HG02981 (cell line): ENCODE data around the gene ACACB.

Experiments
- ATAC-seq: cut with Tn5 transposase; IDR thresholded peaks from one replicate; pipeline ENCODE4 v1.9.1; 2021; ENCODE audit warnings: mild to moderate bottlenecking, moderate library complexity; ENCODE audit not compliant: unreplicated experiment

ACACB gene

DNA sequence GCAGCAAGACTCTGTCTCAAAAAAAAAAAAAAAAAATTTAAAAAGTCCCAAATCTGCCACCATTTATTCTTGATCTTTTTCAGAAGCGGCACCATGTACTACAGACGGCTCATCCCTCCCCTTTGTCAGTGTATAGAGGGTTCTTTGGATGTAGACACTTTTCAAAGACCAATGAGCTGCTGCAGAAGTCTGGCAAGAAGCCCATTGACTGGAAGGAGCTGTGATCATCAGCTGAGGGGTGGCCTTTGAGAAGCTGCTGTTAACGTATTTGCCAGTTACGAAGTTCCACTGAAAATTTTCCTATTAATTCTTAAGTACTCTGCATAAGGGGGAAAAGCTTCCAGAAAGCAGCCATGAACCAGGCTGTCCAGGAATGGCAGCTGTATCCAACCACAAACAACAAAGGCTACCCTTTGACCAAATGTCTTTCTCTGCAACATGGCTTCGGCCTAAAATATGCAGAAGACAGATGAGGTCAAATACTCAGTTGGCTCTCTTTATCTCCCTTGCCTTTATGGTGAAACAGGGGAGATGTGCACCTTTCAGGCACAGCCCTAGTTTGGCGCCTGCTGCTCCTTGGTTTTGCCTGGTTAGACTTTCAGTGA is 6.5 kb upstream of the ACACB start:
- no peak for ATAC-seq

DNA sequence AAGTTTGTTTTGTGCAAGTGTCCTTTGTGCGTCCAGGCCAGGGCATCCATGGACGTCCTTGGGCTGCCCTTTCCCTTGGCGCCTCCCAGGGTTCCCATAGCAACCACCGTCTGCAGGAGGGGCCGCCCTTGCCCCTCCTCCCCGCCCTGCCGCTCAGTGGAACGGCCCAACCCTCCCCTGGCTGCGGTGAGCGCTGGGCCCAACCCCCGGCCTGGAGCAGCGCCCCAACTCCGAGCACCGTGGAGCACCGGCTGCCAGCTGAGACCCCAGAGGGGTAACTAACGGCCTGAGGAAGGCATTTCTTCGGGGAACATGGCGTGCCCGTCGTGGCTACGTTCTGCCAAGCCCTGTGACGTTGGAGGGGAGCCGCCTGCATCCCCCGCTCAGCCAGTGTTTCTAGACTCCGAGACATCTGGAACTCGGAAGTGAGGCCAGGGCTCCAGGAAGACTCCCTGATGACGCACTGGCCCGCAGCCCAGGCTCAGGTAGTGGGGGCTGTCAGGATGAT is 5.3 kb upstream of the ACACB start:
- ATAC-seq = no peak

- ATAC-seq = no peak
Measured at GRCh38 chr12:109112720-109113465, 3.5 kb upstream of the ACACB start.

DNA sequence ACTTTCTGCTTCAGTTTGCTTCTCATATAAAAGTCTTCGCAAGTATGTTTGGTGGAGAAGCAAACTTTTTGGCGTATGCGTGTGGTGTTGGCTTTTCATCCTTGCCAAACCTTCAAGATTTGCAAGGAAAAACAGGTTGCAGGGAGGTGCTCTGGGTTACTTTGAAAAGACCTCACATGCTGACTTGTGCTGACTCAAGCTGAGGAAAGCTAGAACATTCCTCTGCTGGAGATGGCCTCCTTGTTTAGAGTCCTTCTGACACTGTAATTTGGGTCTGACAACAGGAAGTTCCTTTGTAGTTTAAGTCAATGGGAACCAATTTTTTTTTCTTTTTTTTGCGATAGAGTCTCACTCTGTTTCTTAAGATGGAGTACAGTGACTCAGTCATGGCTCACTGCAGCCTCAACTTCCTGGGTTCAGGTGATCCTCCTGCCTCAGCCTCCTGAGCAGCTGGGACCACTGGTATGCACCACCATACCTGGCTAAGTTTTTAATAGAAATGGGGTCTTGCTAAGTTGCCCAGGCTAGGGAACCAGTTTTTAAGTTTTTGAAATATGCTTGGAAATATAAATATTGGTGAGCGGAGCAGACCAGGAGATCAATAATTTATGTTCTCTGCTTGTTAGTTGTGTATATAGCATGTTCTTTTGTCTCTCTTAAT is 2.6 kb upstream of the ACACB start:
- ATAC-seq = no peak

DNA sequence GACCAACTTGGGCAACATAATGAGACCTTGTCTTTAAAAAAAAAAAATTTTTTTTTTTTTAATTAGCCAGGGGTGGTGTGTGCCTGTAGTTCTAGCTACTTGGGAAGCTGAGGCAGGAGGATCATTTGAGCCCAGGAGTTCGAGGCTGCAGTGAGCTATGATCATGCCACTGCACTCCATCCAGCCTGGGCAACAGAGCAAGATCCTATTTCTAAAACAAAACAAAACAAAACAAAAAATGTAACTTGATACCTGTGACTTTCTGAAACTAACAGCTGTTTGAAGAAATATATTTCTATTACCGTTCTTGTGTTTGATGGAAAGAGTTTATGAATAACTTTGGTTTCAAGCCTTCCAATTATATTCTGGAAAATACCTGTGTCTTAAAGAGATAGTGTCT is 1.7 kb upstream of the ACACB start:
- ATAC-seq = no peak

DNA sequence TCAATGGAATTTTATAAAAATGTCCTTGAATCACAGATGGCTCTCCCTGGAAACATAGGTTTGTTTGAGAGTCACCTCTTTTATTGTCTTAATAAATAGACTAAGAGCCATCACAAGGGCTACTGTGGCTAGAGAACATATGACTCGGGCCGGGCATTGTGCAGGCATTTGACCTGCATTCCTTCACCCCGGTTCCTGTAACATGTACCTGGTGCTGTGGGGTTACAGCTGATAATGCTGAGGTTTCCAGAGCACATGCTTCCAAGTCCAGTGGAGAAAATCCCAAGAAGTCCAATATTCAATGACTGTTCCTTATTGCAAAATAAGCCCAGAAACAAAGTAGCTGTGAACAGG is 1.0 kb upstream of the ACACB start:
- no peak for ATAC-seq

DNA sequence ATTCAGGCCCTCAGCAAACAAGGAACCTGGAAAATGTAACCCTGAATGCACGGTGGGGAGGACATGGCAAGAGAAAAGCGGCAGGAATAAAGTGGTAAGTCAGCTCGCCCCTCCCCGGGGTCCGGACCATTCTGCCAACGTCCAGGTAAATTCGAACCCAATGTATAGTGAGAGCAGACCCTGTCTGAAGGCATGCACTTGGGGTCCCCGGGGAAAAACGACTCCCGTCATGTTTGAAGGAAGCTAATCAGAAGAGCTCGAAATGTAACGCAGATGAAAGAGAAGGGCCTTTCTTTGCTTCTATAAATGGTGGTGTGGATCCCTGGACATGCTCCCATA is 193 bp downstream of the ACACB start:
- ATAC-seq = no peak

DNA sequence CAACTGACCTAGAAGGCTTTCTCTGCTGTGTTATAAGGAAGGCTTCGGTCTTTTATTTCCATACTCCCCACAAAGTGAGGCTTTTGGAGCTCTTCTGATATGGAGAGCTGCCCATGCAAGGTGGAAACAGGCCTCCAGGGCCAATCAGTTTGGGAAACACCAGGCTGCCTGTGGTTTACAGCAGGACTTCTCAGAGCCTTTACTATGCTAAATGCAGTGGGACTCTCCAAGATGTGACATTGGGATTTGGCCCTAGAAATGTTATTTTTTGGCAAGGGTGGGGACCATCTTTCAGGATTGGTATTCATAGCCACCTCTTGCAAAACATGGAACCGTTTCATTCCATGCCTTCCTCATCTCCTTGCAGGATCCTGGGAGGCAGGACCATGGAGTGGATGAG is 3.7 kb downstream of the ACACB start:
- no peak for ATAC-seq

DNA sequence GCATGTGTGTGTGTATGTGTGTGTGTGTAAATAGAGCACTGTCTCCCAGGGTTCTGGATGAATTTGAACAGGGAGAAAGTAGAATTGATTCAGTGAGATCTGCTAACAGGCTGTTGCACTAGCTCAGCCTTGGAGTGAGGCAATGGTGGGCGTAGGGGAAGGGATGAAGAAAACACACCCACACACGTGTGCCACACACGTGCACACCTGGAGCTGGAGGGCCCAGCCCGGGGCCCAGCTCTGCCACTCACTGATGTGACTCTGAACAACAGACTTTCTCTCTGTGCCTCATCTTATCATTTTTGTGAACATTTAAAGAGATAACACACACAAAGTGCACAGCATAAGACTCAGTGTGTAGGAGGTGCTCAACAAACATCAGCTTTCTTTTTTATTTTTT is 4.2 kb downstream of the ACACB start:
- no peak for ATAC-seq

GRCh38 chr12:109121346-109121880 is 5.0 kb downstream of the ACACB start:
- no peak for ATAC-seq

DNA sequence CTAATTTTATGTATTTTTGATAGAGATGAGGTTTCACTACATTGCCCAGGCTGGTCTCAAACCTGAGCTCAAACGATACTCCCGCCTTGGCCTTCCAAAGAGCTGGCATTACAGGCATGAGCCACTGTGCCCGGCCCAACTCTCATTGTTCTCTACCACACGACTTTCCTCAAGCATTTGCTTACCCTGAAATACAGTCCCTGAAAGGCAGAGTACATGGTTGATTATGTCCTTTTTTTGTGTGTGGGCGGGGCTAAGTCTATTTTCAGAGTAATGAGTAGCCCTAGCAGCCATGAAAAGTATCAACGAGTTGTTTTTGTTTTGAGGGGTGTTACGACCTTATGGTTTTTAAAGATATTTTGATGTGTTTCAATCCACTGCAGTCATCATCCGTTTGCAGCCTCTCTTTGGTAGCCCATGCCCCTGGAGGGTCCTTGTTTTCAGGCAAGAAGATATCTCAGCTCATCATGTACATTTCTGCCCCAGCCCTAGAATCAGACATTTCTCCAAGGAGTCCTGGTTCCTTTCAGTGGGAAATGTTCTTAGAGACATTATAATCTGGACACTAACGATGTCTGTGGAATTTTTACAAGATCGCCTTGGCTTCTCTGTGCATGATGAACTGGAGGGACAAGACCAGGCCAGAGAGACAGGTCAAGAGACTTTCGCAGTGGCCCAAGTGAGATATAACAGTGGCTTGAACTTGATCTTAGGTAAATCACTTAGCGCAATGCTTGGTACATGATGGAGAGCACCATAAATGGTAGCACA is 8.7 kb downstream of the ACACB start:
- ATAC-seq = no peak

GRCh38 chr12:109125791-109126190 is 9.4 kb downstream of the ACACB start:
- no peak for ATAC-seq

DNA sequence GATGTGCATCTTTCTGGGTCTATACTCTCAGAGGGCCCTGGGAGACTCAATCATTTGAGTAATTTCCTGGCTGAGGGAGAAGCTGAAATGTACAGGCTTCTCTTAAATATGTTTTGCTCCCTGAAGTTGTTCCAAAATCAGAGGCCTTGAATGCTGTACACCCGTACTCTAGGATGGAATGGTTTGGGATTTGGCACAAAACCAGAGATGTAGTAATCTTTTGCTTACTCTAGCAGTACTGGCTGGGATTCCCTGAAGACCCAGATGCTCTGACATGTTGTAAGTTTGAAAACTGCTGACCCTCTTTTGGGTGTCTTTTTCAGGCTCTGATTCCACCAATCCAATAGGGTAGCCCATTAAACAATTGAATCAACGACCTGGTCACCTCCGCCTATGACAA is 10.4 kb downstream of the ACACB start:
- ATAC-seq = no peak

GRCh38 chr12:109127533-109128242 is 11.3 kb downstream of the ACACB start:
- no peak for ATAC-seq

- ATAC-seq = no peak
Measured at GRCh38 chr12:109130297-109131153, 14.1 kb downstream of the ACACB start.

DNA sequence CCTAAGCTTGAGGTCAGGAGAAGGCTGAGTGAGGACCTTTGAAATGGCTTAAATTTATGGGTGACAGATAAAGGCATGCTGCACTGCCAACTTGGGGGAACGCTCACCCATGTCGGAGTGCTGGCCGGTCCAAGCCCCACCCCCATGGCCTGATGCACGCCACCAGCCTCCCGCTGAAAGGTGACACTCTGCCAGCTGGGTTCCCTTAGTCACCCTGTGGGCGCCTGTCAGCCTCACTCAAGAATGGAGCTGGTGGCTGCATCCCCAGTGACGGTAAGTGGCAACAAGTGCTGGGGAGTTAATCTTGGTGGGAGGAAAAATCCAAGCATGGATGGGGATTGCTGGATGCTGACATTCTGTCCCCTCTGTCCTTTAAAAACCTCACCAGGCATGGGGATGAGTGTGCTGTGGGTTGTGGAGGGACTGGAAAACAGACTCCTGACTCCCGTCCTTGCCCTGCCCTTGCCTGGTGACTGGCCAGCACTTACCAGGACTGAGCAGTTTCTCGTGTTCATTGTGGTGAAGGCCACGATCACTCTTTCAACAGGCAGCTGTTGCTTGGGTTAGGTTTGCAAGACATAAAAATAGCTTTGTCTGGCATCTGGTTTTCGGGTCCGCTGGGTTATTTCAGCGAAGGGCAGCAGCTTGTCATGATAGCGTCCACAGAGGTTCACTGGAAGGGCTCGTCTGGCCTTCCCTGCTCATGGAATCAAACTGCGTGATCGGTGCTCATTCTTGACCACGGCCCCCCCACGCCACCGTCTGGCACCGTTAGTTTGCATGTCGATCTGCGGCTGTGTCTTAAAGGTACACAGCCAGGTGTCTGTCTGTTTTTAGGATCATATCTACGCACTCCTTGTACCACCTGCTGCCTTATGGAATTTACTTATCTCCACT is 15.0 kb downstream of the ACACB start:
- no peak for ATAC-seq

DNA sequence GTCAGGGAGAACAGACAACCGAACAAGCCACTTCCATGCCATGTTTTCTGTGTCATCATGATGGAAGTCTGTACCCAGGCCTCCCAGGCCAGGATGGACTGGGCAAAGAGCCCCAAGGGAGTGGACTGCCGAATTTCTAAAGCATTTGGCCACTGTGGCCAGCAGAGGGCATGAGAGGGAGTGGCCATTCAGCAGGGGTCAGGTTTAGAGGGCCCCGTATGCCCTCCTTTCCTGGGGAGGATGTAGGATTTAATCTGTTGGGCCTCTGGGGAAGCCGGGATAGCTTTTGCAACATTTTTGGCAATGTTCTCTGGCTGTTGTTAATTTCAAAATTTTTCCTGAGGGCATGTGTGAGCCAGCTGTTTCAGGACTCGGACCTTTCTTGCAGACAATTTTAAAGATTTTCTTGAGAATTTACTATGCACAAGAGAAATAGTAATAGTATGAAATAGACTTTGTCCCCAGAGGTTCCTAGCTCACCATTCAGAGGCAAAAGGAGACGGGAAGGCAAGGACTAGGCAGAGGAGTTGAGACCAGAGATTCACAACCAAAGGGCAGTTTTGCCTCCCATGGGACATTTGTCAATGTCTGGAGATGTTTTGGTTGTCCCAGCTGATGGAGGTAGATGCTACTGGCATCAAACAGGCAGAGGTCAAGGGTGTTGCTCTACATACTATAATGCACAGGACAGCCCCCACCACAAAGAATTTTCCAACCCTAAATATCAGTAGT is 18.0 kb downstream of the ACACB start:
- no peak for ATAC-seq

GRCh38 chr12:109137055-109137454 is 20.7 kb downstream of the ACACB start:
- ATAC-seq = no peak
